SH-SY5Y (cell line): Measurements from ENCODE around the gene MARCHF4.

ENCODE experiments used
- GATA2 ChIP-seq: IDR thresholded peaks from 2 replicates; pipeline ENCODE4 v1.6.1; 2011; ENCODE audit warnings: mild to moderate bottlenecking, low read depth, low read length
- GATA3 ChIP-seq: IDR thresholded peaks from 2 replicates; pipeline ENCODE4 v1.6.1; 2011; ENCODE audit warnings: low read depth, mild to moderate bottlenecking, low read length, moderate library complexity

- TF ChIP-seq GATA2 = no peak
- no peak for TF ChIP-seq GATA3
These were observed 22.9 kb downstream of the MARCHF4 start for GRCh38 chr2:216349366-216349765.
